ENCODE measurements around the gene OR2J2. TPM values are rescaled to one million over a fixed set of nuclear protein-coding genes. Genes with fewer than 3 reads are reported as not detected.
"Not testable (repeated sequence)": the region's sequence is repeated elsewhere in the genome, so short reads cannot be mapped to it uniquely, and the experiment has no call there.

The OR2J2 gene
- not detected in 2 replicates for total RNA-seq

- not testable (repeated sequence) for DNase-seq (ENCODE audit: low read depth); H3K4me3 ChIP-seq (ENCODE audit: low read depth, low read length)
Observed at GRCh38 chr6:29170607-29171006, at the start of gene OR2J2. Gene OR2J2 (plus strand): TSS chr6:29170907. CDS start chr6:29173636, 2,729 bp downstream.

GRCh38 chr6:29129326-29130012 lies 41.2 kb upstream of the OR2J2 start:
- H3K4me3 ChIP-seq (ENCODE audit: low read depth, low read length), result no peak overlapping the region
- DNase-seq (ENCODE audit: low read depth), result no peak
- no peak for TF ChIP-seq CTCF (conservative IDR thresholded peaks at IDR 0.05; ENCODE audit: low read depth, low read length)

GRCh38 chr6:29130644-29131043 lies 40.1 kb upstream of the OR2J2 start:
- no peak for DNase-seq (ENCODE audit: low read depth)
- TF ChIP-seq CTCF (conservative IDR thresholded peaks at IDR 0.05; ENCODE audit: low read depth, low read length), result no peak
- H3K4me3 ChIP-seq (ENCODE audit: low read depth, low read length), result no peak overlapping the region

GRCh38 chr6:29131691-29132090 lies 39.0 kb upstream of the OR2J2 start:
- no peak overlapping the region for H3K4me3 ChIP-seq (ENCODE audit: low read depth, low read length)
- TF ChIP-seq CTCF (conservative IDR thresholded peaks at IDR 0.05; ENCODE audit: low read depth, low read length), result no peak
- no peak for DNase-seq (ENCODE audit: low read depth)

GRCh38 chr6:29137724-29138123 lies 33.0 kb upstream of the OR2J2 start:
- no peak overlapping the region for H3K4me3 ChIP-seq (ENCODE audit: low read depth, low read length)
- TF ChIP-seq CTCF (conservative IDR thresholded peaks at IDR 0.05; ENCODE audit: low read depth, low read length), result no peak
- DNase-seq (ENCODE audit: low read depth), result no peak

GRCh38 chr6:29141606-29142005 lies 29.1 kb upstream of the OR2J2 start:
- DNase-seq (ENCODE audit: low read depth), result no peak
- no peak overlapping the region for H3K4me3 ChIP-seq (ENCODE audit: low read depth, low read length)
- no peak for TF ChIP-seq CTCF (conservative IDR thresholded peaks at IDR 0.05; ENCODE audit: low read depth, low read length)

GRCh38 chr6:29142309-29142708 lies 28.4 kb upstream of the OR2J2 start:
- no peak for DNase-seq (ENCODE audit: low read depth)
- TF ChIP-seq CTCF (conservative IDR thresholded peaks at IDR 0.05; ENCODE audit: low read depth, low read length), result no peak
- H3K4me3 ChIP-seq (ENCODE audit: low read depth, low read length), result no peak overlapping the region
